GM10266 (cell line): ENCODE data around the gene TMEM181.

Experiments used
- DNase-seq: peaks from one replicate; pipeline ENCODE4 v3.0.0; 2012; ENCODE audit errors: extremely low spot score
- CTCF ChIP-seq: IDR thresholded peaks from 2 replicates; pipeline ENCODE4 v1.5.1; 2012; ENCODE audit warnings: mild to moderate bottlenecking, low read depth; ENCODE audit not compliant: control insufficient read depth, insufficient read depth; ENCODE audit errors: missing control alignments

TMEM181 gene

DNA sequence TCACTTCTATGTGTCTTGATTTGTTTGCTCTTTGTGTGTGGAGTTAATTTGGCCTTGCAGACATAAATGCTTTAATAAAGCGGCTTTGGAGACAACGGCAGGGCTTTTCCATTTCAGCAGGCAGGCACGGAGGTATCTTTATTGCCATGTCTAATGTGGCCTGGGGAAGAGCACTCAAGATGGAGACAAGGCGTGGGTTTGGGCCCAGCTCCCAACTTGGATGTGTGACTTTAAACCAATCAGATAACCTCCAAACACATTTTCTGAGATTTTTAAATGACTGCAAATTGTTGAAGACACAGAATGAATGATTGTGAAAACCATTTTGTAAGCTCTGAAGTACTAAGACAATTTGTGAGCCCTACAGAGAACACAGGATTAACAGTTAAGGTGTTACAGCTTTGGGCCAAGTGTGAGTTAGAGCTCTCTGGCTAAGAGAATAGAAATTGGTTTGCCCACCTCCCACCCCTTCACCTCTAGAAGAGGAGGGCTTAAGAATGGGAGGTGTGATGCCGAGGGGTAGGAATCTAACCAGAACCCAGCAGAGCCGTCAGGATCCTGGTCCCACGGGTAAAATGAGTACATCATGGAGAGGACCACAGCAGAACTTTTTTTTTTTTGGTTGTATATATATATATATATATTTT lies 75.7 kb downstream of the TMEM181 start:
- no peak for DNase-seq
- no peak for TF ChIP-seq CTCF

GRCh38 chr6:158636778-158637177 lies 76.9 kb downstream of the TMEM181 start:
- no peak for DNase-seq
- no peak for TF ChIP-seq CTCF

- no peak for TF ChIP-seq CTCF
Measured at GRCh38 chr6:158638324-158638854, 78.5 kb downstream of the TMEM181 start.

GRCh38 chr6:158639056-158639455 lies 79.2 kb downstream of the TMEM181 start:
- DNase-seq: no peak
- TF ChIP-seq CTCF: no peak

More at GRCh38 chr6:158638324-158638854, 78.5 kb downstream of the TMEM181 start:
- no peak for DNase-seq

DNA sequence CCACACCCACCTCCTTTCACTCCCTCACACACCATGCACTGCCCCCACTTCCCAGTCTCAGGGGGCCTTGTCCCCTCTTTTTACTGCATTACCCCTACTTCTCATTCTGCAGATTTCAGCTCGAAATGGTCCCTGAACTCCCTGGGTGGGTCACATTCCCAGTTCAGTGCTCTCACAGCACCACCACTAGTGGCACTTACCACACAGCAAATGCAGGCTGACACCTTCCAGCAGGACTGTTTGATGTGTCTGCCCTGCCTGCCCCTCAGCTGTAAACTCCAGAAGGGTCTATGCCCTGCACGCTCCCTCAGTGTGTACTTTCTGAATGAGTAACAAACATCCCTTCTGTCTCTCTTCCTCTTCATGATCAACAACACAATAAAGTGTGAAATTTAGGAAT lies 80.6 kb downstream of the TMEM181 start:
- DNase-seq: no peak
- TF ChIP-seq CTCF: no peak

DNA sequence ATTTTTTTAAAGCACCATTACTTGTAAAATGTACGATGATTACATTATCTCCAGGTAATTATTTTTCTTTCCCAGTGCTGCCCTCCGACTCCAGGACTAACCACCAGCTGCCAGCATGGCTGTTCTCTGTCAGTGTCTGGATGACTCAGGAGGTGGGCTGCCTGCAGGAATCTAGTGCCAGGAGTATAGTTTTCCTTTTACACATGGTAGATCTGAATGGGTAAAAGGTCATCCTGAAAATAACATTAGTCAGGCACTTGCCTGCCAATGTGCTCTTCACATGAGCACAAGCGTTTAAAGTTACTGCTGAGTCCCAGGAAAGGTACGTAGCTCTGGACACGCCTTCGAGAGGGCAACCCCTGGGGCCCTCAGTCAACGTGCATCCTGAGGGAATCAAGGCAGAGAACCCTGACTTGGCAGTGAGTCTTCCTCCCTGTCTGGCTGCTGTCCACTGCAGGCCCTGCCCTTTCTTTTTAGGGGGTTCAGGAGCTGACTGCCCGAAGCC lies 82.3 kb downstream of the TMEM181 start:
- DNase-seq: no peak
- TF ChIP-seq CTCF: no peak

- no peak for DNase-seq
- no peak for TF ChIP-seq CTCF
Measured at GRCh38 chr6:158643836-158644230, 83.9 kb downstream of the TMEM181 start.
